Hepatocyte (in vitro differentiated cells): ENCODE results near the gene PANK3.

Experiments
- EZH2 ChIP-seq: fragments of 200-600 bp; sonication (generic); IDR thresholded peaks from 2 replicates; pipeline ENCODE4 v1.6.1; 2016; ENCODE audit warnings: antibody characterized with exemption, mild to moderate bottlenecking, borderline replicate concordance
- EZH2phosphoT487 ChIP-seq: fragments of 200-600 bp; sonication (generic); IDR thresholded peaks from one replicate; pipeline ENCODE4 v1.6.1; 2018; ENCODE audit warnings: antibody characterized with exemption, mild to moderate bottlenecking, low read depth, moderate library complexity; ENCODE audit not compliant: unreplicated experiment, severe bottlenecking
- TF ChIP-seq, protein P1 (sequence below): fragments of 200-600 bp; sonication (generic); IDR thresholded peaks from 2 replicates; pipeline ENCODE4 v1.5.1; 2016; ENCODE audit warnings: antibody characterized with exemption, mild to moderate bottlenecking; ENCODE audit not compliant: poor library complexity

- TF ChIP-seq, protein P1, sequence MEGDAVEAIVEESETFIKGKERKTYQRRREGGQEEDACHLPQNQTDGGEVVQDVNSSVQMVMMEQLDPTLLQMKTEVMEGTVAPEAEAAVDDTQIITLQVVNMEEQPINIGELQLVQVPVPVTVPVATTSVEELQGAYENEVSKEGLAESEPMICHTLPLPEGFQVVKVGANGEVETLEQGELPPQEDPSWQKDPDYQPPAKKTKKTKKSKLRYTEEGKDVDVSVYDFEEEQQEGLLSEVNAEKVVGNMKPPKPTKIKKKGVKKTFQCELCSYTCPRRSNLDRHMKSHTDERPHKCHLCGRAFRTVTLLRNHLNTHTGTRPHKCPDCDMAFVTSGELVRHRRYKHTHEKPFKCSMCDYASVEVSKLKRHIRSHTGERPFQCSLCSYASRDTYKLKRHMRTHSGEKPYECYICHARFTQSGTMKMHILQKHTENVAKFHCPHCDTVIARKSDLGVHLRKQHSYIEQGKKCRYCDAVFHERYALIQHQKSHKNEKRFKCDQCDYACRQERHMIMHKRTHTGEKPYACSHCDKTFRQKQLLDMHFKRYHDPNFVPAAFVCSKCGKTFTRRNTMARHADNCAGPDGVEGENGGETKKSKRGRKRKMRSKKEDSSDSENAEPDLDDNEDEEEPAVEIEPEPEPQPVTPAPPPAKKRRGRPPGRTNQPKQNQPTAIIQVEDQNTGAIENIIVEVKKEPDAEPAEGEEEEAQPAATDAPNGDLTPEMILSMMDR, result no peak
- no peak for TF ChIP-seq EZH2
- TF ChIP-seq EZH2phosphoT487, result no peak
Observed at GRCh38 chr5:168580227-168580508, 1.0 kb upstream of the PANK3 start.
